ENCODE measurements around the gene LRRC8D. TPM values are rescaled to one million over a fixed set of nuclear protein-coding genes. Genes with fewer than 3 reads are reported as not detected.

LRRC8D gene
- polyA plus RNA-seq, 4 donors: 13.0 to 36.7 (median 20.2) TPM

GRCh38 chr1:89901957-89902669 lies 81.3 kb downstream of the LRRC8D start:
- DNase-seq: peak; percentile 92 to 93
- FAIRE-seq: no peak
- WGBS, 3 donors: 29 to 71% (median 47%) methylated on average over 9 of the region's 9 CpGs
- Histone ChIP-seq H3K4me3 (ENCODE audit: low read depth in 1 of 3, low read length in 3 of 3) (no peak overlapping the region), H3K4me1 (ENCODE audit: control insufficient read depth in 3 of 3, insufficient read depth in 2 of 3, low read depth in 1 of 3, low read length in 2 of 3) (peaks cover 3 to 50% (median 8%) of the 10 kb centered on the region in 3 donors), H3K9me3 (ENCODE audit: control insufficient read depth in 2 of 2, insufficient read depth in 1 of 2, low read depth in 1 of 2, low read length in 1 of 2) (no peaks in the 10 kb centered on the region), H3K36me3 (ENCODE audit: control insufficient read depth in 3 of 3, insufficient read depth in 2 of 3, low read depth in 1 of 3, low read length in 3 of 3) (no peaks in the 10 kb centered on the region), H3K27ac (ENCODE audit: low read depth in 1 of 3, low read length in 2 of 3) (peak overlapping the region; percentile 24 to 84 (median 36)), H3K27me3 (ENCODE audit: control insufficient read depth in 3 of 3, insufficient read depth in 3 of 3, low read length in 3 of 3) (no peaks in the 10 kb centered on the region)

- Histone ChIP-seq H3K4me1 (ENCODE audit: control insufficient read depth in 3 of 3, insufficient read depth in 2 of 3, low read depth in 1 of 3, low read length in 2 of 3) (peaks cover 4 to 52% (median 8%) of the 10 kb centered on the region in 3 donors), H3K9me3 (ENCODE audit: control insufficient read depth in 2 of 2, insufficient read depth in 1 of 2, low read depth in 1 of 2, low read length in 1 of 2) (no peaks in the 10 kb centered on the region), H3K36me3 (ENCODE audit: control insufficient read depth in 3 of 3, insufficient read depth in 2 of 3, low read depth in 1 of 3, low read length in 3 of 3) (no peaks in the 10 kb centered on the region), H3K27ac (ENCODE audit: low read depth in 1 of 3, low read length in 2 of 3) (no peak overlapping the region), H3K27me3 (ENCODE audit: control insufficient read depth in 3 of 3, insufficient read depth in 3 of 3, low read length in 3 of 3) (no peaks in the 10 kb centered on the region), H3K4me3 (ENCODE audit: low read depth in 1 of 3, low read length in 3 of 3) (no peak overlapping the region)
- no peak for DNase-seq
- FAIRE-seq: no peak
- 65 to 71% (median 68%) methylated on average over 1 of the region's 1 CpG for WGBS, 3 donors
Observed at GRCh38 chr1:89903550-89903949, 82.7 kb downstream of the LRRC8D start.

- H3K9me3 ChIP-seq (ENCODE audit: control insufficient read depth in 2 of 2, insufficient read depth in 1 of 2, low read depth in 1 of 2, low read length in 1 of 2): no peaks in the 10 kb centered on the region
- H3K27ac ChIP-seq (ENCODE audit: low read depth in 1 of 3, low read length in 2 of 3): no peak overlapping the region
- H3K27me3 ChIP-seq (ENCODE audit: control insufficient read depth in 3 of 3, insufficient read depth in 3 of 3, low read length in 3 of 3): no peaks in the 10 kb centered on the region
- FAIRE-seq (no peak), DNase-seq (no peak)
- peaks cover 5 to 51% (median 8%) of the 10 kb centered on the region in 3 donors for H3K4me1 ChIP-seq (ENCODE audit: control insufficient read depth in 3 of 3, insufficient read depth in 2 of 3, low read depth in 1 of 3, low read length in 2 of 3)
- H3K36me3 ChIP-seq (ENCODE audit: control insufficient read depth in 3 of 3, insufficient read depth in 2 of 3, low read depth in 1 of 3, low read length in 3 of 3): no peaks in the 10 kb centered on the region
- no peak overlapping the region for H3K4me3 ChIP-seq (ENCODE audit: low read depth in 1 of 3, low read length in 3 of 3)
- WGBS, 3 donors: 76 to 83% (median 79%) methylated on average over 6 of the region's 6 CpGs
Observed at GRCh38 chr1:89904219-89904980, 83.6 kb downstream of the LRRC8D start.

GRCh38 chr1:89905395-89906058 lies 84.7 kb downstream of the LRRC8D start:
- no peak for DNase-seq
- no peaks in the 10 kb centered on the region for H3K9me3 ChIP-seq (ENCODE audit: control insufficient read depth in 2 of 2, insufficient read depth in 1 of 2, low read depth in 1 of 2, low read length in 1 of 2)
- FAIRE-seq: no peak

GRCh38 chr1:89906088-89906487 lies 85.3 kb downstream of the LRRC8D start:
- FAIRE-seq: no peak
- Histone ChIP-seq H3K27me3 (ENCODE audit: control insufficient read depth in 3 of 3, insufficient read depth in 3 of 3, low read length in 3 of 3) (no peaks in the 10 kb centered on the region), H3K36me3 (ENCODE audit: control insufficient read depth in 3 of 3, insufficient read depth in 2 of 3, low read depth in 1 of 3, low read length in 3 of 3) (no peaks in the 10 kb centered on the region), H3K27ac (ENCODE audit: low read depth in 1 of 3, low read length in 2 of 3) (no peak overlapping the region), H3K4me3 (ENCODE audit: low read depth in 1 of 3, low read length in 3 of 3) (no peak overlapping the region), H3K4me1 (ENCODE audit: control insufficient read depth in 3 of 3, insufficient read depth in 2 of 3, low read depth in 1 of 3, low read length in 2 of 3) (peaks cover 5 to 34% (median 5%) of the 10 kb centered on the region in 3 donors), H3K9me3 (ENCODE audit: control insufficient read depth in 2 of 2, insufficient read depth in 1 of 2, low read depth in 1 of 2, low read length in 1 of 2) (no peaks in the 10 kb centered on the region)
- 91 to 97% (median 93%) methylated on average over 5 of the region's 5 CpGs for WGBS, 3 donors
- no peak for DNase-seq

More at GRCh38 chr1:89905395-89906058, 84.7 kb downstream of the LRRC8D start:
- Histone ChIP-seq H3K4me1 (ENCODE audit: control insufficient read depth in 3 of 3, insufficient read depth in 2 of 3, low read depth in 1 of 3, low read length in 2 of 3) (peaks cover 5 to 40% (median 8%) of the 10 kb centered on the region in 3 donors), H3K36me3 (ENCODE audit: control insufficient read depth in 3 of 3, insufficient read depth in 2 of 3, low read depth in 1 of 3, low read length in 3 of 3) (no peaks in the 10 kb centered on the region), H3K4me3 (ENCODE audit: low read depth in 1 of 3, low read length in 3 of 3) (no peak overlapping the region), H3K27ac (ENCODE audit: low read depth in 1 of 3, low read length in 2 of 3) (no peak overlapping the region), H3K27me3 (ENCODE audit: control insufficient read depth in 3 of 3, insufficient read depth in 3 of 3, low read length in 3 of 3) (no peaks in the 10 kb centered on the region)
- 95 to 98% (median 97%) methylated on average over 5 of the region's 5 CpGs for WGBS, 3 donors

- peaks cover 7 to 24% (median 9%) of the 10 kb centered on the region in 3 donors for H3K4me1 ChIP-seq (ENCODE audit: control insufficient read depth in 3 of 3, insufficient read depth in 2 of 3, low read depth in 1 of 3, low read length in 2 of 3)
- no peak for FAIRE-seq
- no peaks in the 10 kb centered on the region for H3K9me3 ChIP-seq (ENCODE audit: control insufficient read depth in 2 of 2, insufficient read depth in 1 of 2, low read depth in 1 of 2, low read length in 1 of 2)
- H3K4me3 ChIP-seq (ENCODE audit: low read depth in 1 of 3, low read length in 3 of 3): no peak overlapping the region
- H3K27me3 ChIP-seq (ENCODE audit: control insufficient read depth in 3 of 3, insufficient read depth in 3 of 3, low read length in 3 of 3): no peaks in the 10 kb centered on the region
- DNase-seq: no peak
- H3K27ac ChIP-seq (ENCODE audit: low read depth in 1 of 3, low read length in 2 of 3): no peak overlapping the region
- 90 to 96% (median 91%) methylated on average over 2 of the region's 2 CpGs for WGBS, 3 donors
- peaks cover 0 to 2% (median 0%) of the 10 kb centered on the region in 3 donors for H3K36me3 ChIP-seq (ENCODE audit: control insufficient read depth in 3 of 3, insufficient read depth in 2 of 3, low read depth in 1 of 3, low read length in 3 of 3)
Observed at GRCh38 chr1:89907727-89908212, 86.9 kb downstream of the LRRC8D start.

- DNase-seq (no peak), FAIRE-seq (no peak)
- no peak overlapping the region for H3K4me3 ChIP-seq (ENCODE audit: low read depth in 1 of 3, low read length in 3 of 3)
- no peak overlapping the region for H3K27ac ChIP-seq (ENCODE audit: low read depth in 1 of 3, low read length in 2 of 3)
- WGBS, 3 donors: 90 to 99% (median 98%) methylated on average over 2 of the region's 2 CpGs
- peaks cover 5 to 21% (median 11%) of the 10 kb centered on the region in 3 donors for H3K4me1 ChIP-seq (ENCODE audit: control insufficient read depth in 3 of 3, insufficient read depth in 2 of 3, low read depth in 1 of 3, low read length in 2 of 3)
- no peaks in the 10 kb centered on the region for H3K9me3 ChIP-seq (ENCODE audit: control insufficient read depth in 2 of 2, insufficient read depth in 1 of 2, low read depth in 1 of 2, low read length in 1 of 2)
- no peaks in the 10 kb centered on the region for H3K27me3 ChIP-seq (ENCODE audit: control insufficient read depth in 3 of 3, insufficient read depth in 3 of 3, low read length in 3 of 3)
- peaks cover 0 to 2% (median 0%) of the 10 kb centered on the region in 3 donors for H3K36me3 ChIP-seq (ENCODE audit: control insufficient read depth in 3 of 3, insufficient read depth in 2 of 3, low read depth in 1 of 3, low read length in 3 of 3)
Observed at GRCh38 chr1:89908273-89908671, 87.4 kb downstream of the LRRC8D start.
